Activated B cell treated with CpG ODN at 0.5 μM for 24 hours (primary cell): Measurements from ENCODE around the gene TXNRD2. TPM values are rescaled to one million over a fixed set of nuclear protein-coding genes. Genes with fewer than 3 reads are reported as not detected.
"Not testable (repeated sequence)": the region's sequence is repeated elsewhere in the genome, so short reads cannot be mapped to it uniquely, and the experiment has no call there.

Source experiments
- ATAC-seq: fragments of 200-7000 bp; cut with Tn5 transposase; one replicate; pipeline ENCODE4 v1.10.0; 2021; ENCODE audit warnings: low read depth, mild to moderate bottlenecking, moderate library complexity
- CTCF ChIA-PET: fragments of 350-600 bp; sonication (Branson Sonifier 250); formaldehyde crosslinking; loops from one replicate; lab custom pipeline; 2021; ENCODE audit warnings: antibody characterized with exemption; lab: Charles Lee
- POLR2A ChIA-PET: fragments of 350-600 bp; sonication (Branson Sonifier 250); formaldehyde crosslinking; loops from one replicate; lab custom pipeline; 2021; ENCODE audit warnings: antibody characterized with exemption; lab: Charles Lee
- DNase-seq: peaks from one replicate; pipeline ENCODE4 v3.0.0; 2022
- H3K27ac Mint-ChIP-seq: one replicate; pipeline ENCODE4 v1.8.0; 2020; ENCODE audit warnings: mixed read lengths
- H3K27me3 Mint-ChIP-seq: one replicate; pipeline ENCODE4 v1.8.0; 2021; ENCODE audit warnings: mixed read lengths
- H3K36me3 Mint-ChIP-seq: one replicate; pipeline ENCODE4 v1.8.0; 2021; ENCODE audit warnings: low read depth, mixed read lengths
- H3K4me1 Mint-ChIP-seq: one replicate; pipeline ENCODE4 v1.8.0; 2021; ENCODE audit warnings: mixed read lengths
- H3K4me3 Mint-ChIP-seq: one replicate; pipeline ENCODE4 v1.8.0; 2020; ENCODE audit warnings: mild to moderate bottlenecking, mixed read lengths
- H3K9me3 Mint-ChIP-seq: one replicate; pipeline ENCODE4 v1.8.0; 2020; ENCODE audit warnings: mixed read lengths
- CTCF ChIP-seq: fragments of 200-600 bp; IDR thresholded peaks from one replicate; pipeline ENCODE4 v1.8.0; 2022; ENCODE audit warnings: antibody characterized with exemption, mild to moderate bottlenecking
- intact Hi-C: fragments of 100-400 bp; cut with micrococcal nuclease; formaldehyde crosslinking; loops from one replicate; pipeline ENCODE4 v1.15.1; 2024
- total RNA-seq: library from RNA; stranded (reverse); gene quantifications from 2 replicates; pipeline ENCODE4 v1.2.3, GENCODE V29; 2022

The TXNRD2 gene
- total RNA-seq, 1 donor from 2014 or later: 31.2 TPM

DNA sequence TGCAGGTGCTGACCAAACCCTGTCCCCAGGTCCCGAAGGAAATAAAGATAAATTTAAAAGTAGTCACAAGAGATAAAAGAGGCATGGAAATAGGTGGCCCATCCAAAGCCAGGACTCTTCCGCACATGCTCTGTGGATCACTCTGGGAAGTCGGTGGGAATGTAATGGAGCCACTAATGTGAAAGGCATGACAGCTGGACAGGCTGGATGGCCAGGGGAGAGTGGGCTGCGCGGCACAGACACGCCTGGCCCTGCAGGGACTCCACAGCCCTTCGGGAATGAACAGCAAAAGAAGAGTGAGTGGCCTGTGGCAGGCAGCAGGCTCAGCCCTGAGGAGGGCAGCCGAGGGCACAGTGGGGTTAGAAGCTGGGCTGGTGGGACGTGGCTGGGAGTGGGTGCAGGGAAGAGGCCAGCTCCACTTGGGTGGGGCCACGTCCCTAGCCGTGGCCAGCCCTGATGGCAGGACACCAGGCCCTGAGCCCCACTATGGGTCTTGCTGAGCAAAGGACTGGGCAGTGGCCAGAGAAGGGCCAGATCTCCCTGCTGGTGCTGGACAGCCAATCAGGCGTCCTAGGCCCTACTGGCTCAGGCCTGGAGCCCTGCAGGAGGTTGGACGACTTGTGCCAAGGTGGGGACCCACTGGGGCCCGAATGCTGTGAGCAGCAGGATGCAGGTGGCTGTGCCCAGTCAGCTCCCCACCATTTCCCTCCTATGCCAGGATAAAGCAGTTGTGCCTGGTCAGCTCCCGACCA is 55.6 kb downstream of the TXNRD2 start:
- no peak for ATAC-seq
- TF ChIP-seq CTCF: no peak
- H3K36me3 Mint-ChIP-seq: no peaks in the 10 kb centered on the region
- CTCF ChIA-PET: no interaction called here
- H3K27me3 Mint-ChIP-seq: no peaks in the 10 kb centered on the region
- H3K9me3 Mint-ChIP-seq: no peaks in the 10 kb centered on the region
- intact Hi-C loops: no loop called here
- peaks cover 25% of the 10 kb centered on the region for H3K4me1 Mint-ChIP-seq
- DNase-seq: no peak
- no peak overlapping the region for H3K4me3 Mint-ChIP-seq
- POLR2A ChIA-PET: no interaction called here
- H3K27ac Mint-ChIP-seq: no peak overlapping the region

DNA sequence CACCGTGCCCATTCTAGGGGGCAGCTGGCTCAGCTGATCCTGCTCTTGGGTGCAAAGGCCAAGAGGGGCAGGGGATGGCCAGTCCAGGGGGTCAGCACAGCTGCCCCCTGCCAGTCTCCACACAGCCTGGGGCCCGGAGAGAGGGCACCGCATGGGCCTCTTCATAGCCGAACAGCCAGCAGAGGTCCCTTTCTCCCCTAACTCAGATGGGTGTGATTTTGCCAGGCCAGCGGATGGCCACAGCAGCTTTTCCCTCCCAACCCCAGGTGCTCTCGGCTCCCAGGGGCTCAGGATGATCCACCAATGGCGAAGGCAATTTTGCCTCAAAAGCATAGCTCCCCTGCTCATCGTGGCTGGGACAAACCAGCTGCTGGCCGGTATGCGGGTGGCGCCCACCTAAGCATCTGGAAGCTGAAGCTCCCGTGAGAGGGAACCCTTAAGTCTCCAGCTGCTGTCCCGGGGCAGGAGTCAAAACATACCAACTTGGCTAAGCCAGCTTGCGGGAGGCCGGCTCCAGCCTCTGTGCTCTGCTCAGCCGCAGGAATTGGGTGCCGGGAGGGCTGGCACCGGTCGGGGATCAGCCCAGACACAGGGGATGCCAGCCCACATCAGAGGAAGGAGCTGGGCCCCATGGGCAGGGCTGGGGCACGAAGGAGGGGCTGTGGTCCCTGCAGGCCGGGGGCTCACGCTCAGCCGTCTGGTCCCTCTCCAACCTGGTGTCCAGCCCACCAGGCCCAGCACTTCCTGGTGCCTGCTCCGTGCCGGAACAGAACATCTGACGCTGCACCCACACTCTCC is 56.5 kb downstream of the TXNRD2 start:
- DNase-seq (no peak), ATAC-seq (no peak)
- H3K27me3 Mint-ChIP-seq: no peaks in the 10 kb centered on the region
- peaks cover 21% of the 10 kb centered on the region for H3K4me1 Mint-ChIP-seq
- intact Hi-C loops: no loop called here
- no peaks in the 10 kb centered on the region for H3K9me3 Mint-ChIP-seq
- no peak overlapping the region for H3K4me3 Mint-ChIP-seq
- no peak for TF ChIP-seq CTCF
- CTCF ChIA-PET: no interaction called here
- POLR2A ChIA-PET: no interaction called here
- H3K36me3 Mint-ChIP-seq: no peaks in the 10 kb centered on the region
- H3K27ac Mint-ChIP-seq: no peak overlapping the region

- Mint-ChIP-seq H3K4me1 (peaks cover 19% of the 10 kb centered on the region), H3K27me3 (no peaks in the 10 kb centered on the region), H3K27ac (no peak overlapping the region), H3K9me3 (no peaks in the 10 kb centered on the region), H3K4me3 (no peak overlapping the region), H3K36me3 (no peaks in the 10 kb centered on the region)
- TF ChIP-seq CTCF: no peak
- DNase-seq (no peak), ATAC-seq (no peak)
- ChIA-PET CTCF (no interaction called here), POLR2A (no interaction called here)
- intact Hi-C loops: no loop called here
Measured at GRCh38 chr22:19884161-19884953, 57.3 kb downstream of the TXNRD2 start.

DNA sequence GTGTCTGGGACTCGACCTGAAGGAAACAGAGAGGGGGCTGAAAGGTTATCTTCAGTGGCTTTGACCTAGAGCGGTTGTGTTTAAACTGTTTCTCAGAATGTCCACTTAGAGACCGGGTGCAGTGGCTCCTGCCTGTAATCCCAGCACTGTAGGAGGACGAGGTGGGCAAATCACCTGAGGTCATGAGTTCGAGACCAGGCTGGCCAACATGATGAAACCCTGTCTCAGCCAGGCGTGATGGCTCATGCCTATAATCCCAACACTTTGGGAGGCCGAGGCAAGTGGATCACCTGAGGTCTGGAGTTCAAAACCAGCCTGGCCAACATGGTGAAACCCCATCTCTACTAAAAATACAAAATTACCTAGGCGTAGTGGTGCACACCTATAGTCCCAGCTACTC is 58.2 kb downstream of the TXNRD2 start:
- H3K27me3 Mint-ChIP-seq, CTCF ChIA-PET, POLR2A ChIA-PET, H3K36me3 Mint-ChIP-seq, H3K9me3 Mint-ChIP-seq, H3K27ac Mint-ChIP-seq, ATAC-seq, H3K4me3 Mint-ChIP-seq, DNase-seq, intact Hi-C loops: not testable (repeated sequence)
- peaks cover 19% of the 10 kb centered on the region for H3K4me1 Mint-ChIP-seq

GRCh38 chr22:19882446-19883381 is 58.9 kb downstream of the TXNRD2 start:
- CTCF ChIA-PET: no interaction called here
- ATAC-seq (no peak), DNase-seq (no peak)
- no peak for TF ChIP-seq CTCF
- intact Hi-C loops: no loop called here
- Mint-ChIP-seq H3K27me3 (no peaks in the 10 kb centered on the region), H3K4me3 (no peak overlapping the region), H3K36me3 (no peaks in the 10 kb centered on the region), H3K4me1 (peaks cover 19% of the 10 kb centered on the region), H3K9me3 (no peaks in the 10 kb centered on the region), H3K27ac (no peak overlapping the region)
- POLR2A ChIA-PET: no interaction called here
